Measurements from ENCODE around the gene CRNN.

CRNN gene

GRCh38 chr1:152380932-152381331, 33.1 kb downstream of the CRNN start:
- no peak overlapping the region for H3K23ac ChIP-seq (ENCODE audit: low read length)
- no peaks in the 10 kb centered on the region for H3K4me1 ChIP-seq (ENCODE audit: control insufficient read depth, low read depth, low read length)
- no peak overlapping the region for H3K18ac ChIP-seq (ENCODE audit: low read length)
- no peak overlapping the region for H4K8ac ChIP-seq (ENCODE audit: low read depth, low read length)
- no peak overlapping the region for H2BK15ac ChIP-seq (replicated peaks; ENCODE audit: low read depth)
- H3K56ac ChIP-seq (ENCODE audit: low read length) = no peak overlapping the region
- WGBS (ENCODE audit: extremely low coverage, insufficient coverage, low lambda C conversion rate) = no CpG with 5 or more reads among the region's 16 CpGs
- DNase-seq = no peak
- H3K27me3 ChIP-seq (ENCODE audit: insufficient read depth, low read length, poor library complexity) = no peaks in the 10 kb centered on the region
- H4K5ac ChIP-seq (ENCODE audit: low read length) = no peak overlapping the region
- no peak overlapping the region for H3K4ac ChIP-seq (ENCODE audit: low read depth, low read length)
- H2AK5ac ChIP-seq (ENCODE audit: low read length) = no peak overlapping the region
- no peak overlapping the region for H3K9ac ChIP-seq (ENCODE audit: low read length)
- no peak overlapping the region for H3K4me2 ChIP-seq (ENCODE audit: low read length)
- H3K36me3 ChIP-seq (ENCODE audit: control insufficient read depth, insufficient read depth, low read length) = no peaks in the 10 kb centered on the region
- no peaks in the 10 kb centered on the region for H3K79me2 ChIP-seq (ENCODE audit: control insufficient read depth, insufficient read depth, low read length)
- H3K27ac ChIP-seq (ENCODE audit: low read depth, low read length) = no peak overlapping the region
- H2BK5ac ChIP-seq (ENCODE audit: low read length) = no peak overlapping the region
- no peak overlapping the region for H2BK120ac ChIP-seq (ENCODE audit: low read depth, low read length)
- no peaks in the 10 kb centered on the region for H3K79me1 ChIP-seq (ENCODE audit: low read length)
- H3K4me3 ChIP-seq (ENCODE audit: low read length) = no peak overlapping the region

GRCh38 chr1:152374451-152374850, 39.6 kb downstream of the CRNN start:
- DNase-seq = no peak
- H3K18ac ChIP-seq (ENCODE audit: low read length) = no peak overlapping the region
- H2BK5ac ChIP-seq (ENCODE audit: low read length) = no peak overlapping the region
- no peak overlapping the region for H3K23ac ChIP-seq (ENCODE audit: low read length)
- H4K5ac ChIP-seq (ENCODE audit: low read length) = no peak overlapping the region
- no peaks in the 10 kb centered on the region for H3K4me1 ChIP-seq (ENCODE audit: control insufficient read depth, low read depth, low read length)
- no peak overlapping the region for H2BK120ac ChIP-seq (ENCODE audit: low read depth, low read length)
- no peak overlapping the region for H3K4ac ChIP-seq (ENCODE audit: low read depth, low read length)
- H3K79me1 ChIP-seq (ENCODE audit: low read length) = no peaks in the 10 kb centered on the region
- H3K56ac ChIP-seq (ENCODE audit: low read length) = no peak overlapping the region
- H3K36me3 ChIP-seq (ENCODE audit: control insufficient read depth, insufficient read depth, low read length) = no peaks in the 10 kb centered on the region
- H3K9ac ChIP-seq (ENCODE audit: low read length) = no peak overlapping the region
- H3K4me3 ChIP-seq (ENCODE audit: low read length) = peak overlapping the region; percentile 15
- H3K4me2 ChIP-seq (ENCODE audit: low read length) = no peak overlapping the region
- H2AK5ac ChIP-seq (ENCODE audit: low read length) = no peak overlapping the region
- no CpG with 5 or more reads among the region's 3 CpGs for WGBS (ENCODE audit: extremely low coverage, insufficient coverage, low lambda C conversion rate)
- H3K27me3 ChIP-seq (ENCODE audit: insufficient read depth, low read length, poor library complexity) = no peaks in the 10 kb centered on the region
- H2BK15ac ChIP-seq (replicated peaks; ENCODE audit: low read depth) = no peak overlapping the region
- H4K8ac ChIP-seq (ENCODE audit: low read depth, low read length) = no peak overlapping the region
- no peak overlapping the region for H3K27ac ChIP-seq (ENCODE audit: low read depth, low read length)
- H3K79me2 ChIP-seq (ENCODE audit: control insufficient read depth, insufficient read depth, low read length) = no peaks in the 10 kb centered on the region

DNA sequence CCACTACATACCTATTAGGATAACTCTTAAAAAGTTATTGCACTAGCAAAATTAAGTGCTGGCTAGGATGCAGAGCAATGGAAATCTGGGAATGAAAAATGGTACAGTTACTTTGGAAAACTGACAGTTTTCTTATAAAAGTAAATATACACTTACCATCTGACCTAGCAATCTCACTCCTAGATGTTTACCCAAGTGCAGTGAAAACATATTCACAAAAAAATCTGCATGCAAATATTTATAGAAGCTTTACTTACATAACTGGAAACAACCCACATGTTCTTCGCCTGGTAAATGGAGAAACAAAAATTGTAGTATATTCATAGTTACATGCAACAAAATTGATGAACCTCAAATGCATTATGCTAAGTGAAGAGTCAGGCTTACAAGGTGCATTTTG, 41.4 kb downstream of the CRNN start:
- H3K27me3 ChIP-seq (ENCODE audit: insufficient read depth, low read length, poor library complexity) = no peaks in the 10 kb centered on the region
- H4K8ac ChIP-seq (ENCODE audit: low read depth, low read length) = no peak overlapping the region
- no peak overlapping the region for H3K4ac ChIP-seq (ENCODE audit: low read depth, low read length)
- no peak overlapping the region for H3K18ac ChIP-seq (ENCODE audit: low read length)
- WGBS (ENCODE audit: extremely low coverage, insufficient coverage, low lambda C conversion rate) = no CpG with 5 or more reads among the region's 1 CpG
- H2BK5ac ChIP-seq (ENCODE audit: low read length) = no peak overlapping the region
- H2BK120ac ChIP-seq (ENCODE audit: low read depth, low read length) = no peak overlapping the region
- H3K9ac ChIP-seq (ENCODE audit: low read length) = no peak overlapping the region
- no peak overlapping the region for H3K4me3 ChIP-seq (ENCODE audit: low read length)
- no peaks in the 10 kb centered on the region for H3K36me3 ChIP-seq (ENCODE audit: control insufficient read depth, insufficient read depth, low read length)
- H4K5ac ChIP-seq (ENCODE audit: low read length) = no peak overlapping the region
- H3K23ac ChIP-seq (ENCODE audit: low read length) = no peak overlapping the region
- no peak overlapping the region for H2AK5ac ChIP-seq (ENCODE audit: low read length)
- H2BK15ac ChIP-seq (replicated peaks; ENCODE audit: low read depth) = no peak overlapping the region
- no peak overlapping the region for H3K56ac ChIP-seq (ENCODE audit: low read length)
- no peaks in the 10 kb centered on the region for H3K4me1 ChIP-seq (ENCODE audit: control insufficient read depth, low read depth, low read length)
- DNase-seq = no peak
- H3K79me2 ChIP-seq (ENCODE audit: control insufficient read depth, insufficient read depth, low read length) = no peaks in the 10 kb centered on the region
- H3K79me1 ChIP-seq (ENCODE audit: low read length) = no peaks in the 10 kb centered on the region
- H3K4me2 ChIP-seq (ENCODE audit: low read length) = no peak overlapping the region
- no peak overlapping the region for H3K27ac ChIP-seq (ENCODE audit: low read depth, low read length)

DNA sequence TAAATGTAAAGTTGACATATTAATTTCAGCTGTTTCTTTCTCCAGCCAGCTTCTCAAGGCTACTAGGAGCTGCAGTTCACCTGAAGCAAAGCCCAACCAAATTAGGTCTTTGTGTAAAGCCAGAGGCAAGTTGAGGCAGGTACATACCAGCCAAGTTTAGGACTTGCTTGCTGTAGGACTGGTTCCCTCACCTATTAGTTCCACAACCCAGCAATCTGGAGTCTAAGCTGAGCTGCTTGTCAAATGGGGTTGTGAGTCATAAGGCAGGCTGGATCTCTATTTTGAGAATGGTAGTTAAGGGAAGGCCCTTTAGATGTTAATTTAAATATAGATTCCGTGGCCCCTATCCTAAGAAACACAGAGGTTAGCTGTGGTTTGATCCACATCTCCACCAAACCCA, 46.6 kb downstream of the CRNN start:
- H3K4me1 ChIP-seq (ENCODE audit: control insufficient read depth, low read depth, low read length) = no peaks in the 10 kb centered on the region
- no peak for DNase-seq
- H3K4me3 ChIP-seq (ENCODE audit: low read length) = no peak overlapping the region
- no peak overlapping the region for H3K9ac ChIP-seq (ENCODE audit: low read length)
- H3K4me2 ChIP-seq (ENCODE audit: low read length) = no peak overlapping the region
- no peaks in the 10 kb centered on the region for H3K79me2 ChIP-seq (ENCODE audit: control insufficient read depth, insufficient read depth, low read length)
- no peaks in the 10 kb centered on the region for H3K36me3 ChIP-seq (ENCODE audit: control insufficient read depth, insufficient read depth, low read length)
- H3K4ac ChIP-seq (ENCODE audit: low read depth, low read length) = no peak overlapping the region
- WGBS (ENCODE audit: extremely low coverage, insufficient coverage, low lambda C conversion rate) = no CpG with 5 or more reads among the region's 1 CpG
- no peak overlapping the region for H2BK15ac ChIP-seq (replicated peaks; ENCODE audit: low read depth)
- no peak overlapping the region for H3K56ac ChIP-seq (ENCODE audit: low read length)
- no peak overlapping the region for H3K27ac ChIP-seq (ENCODE audit: low read depth, low read length)
- H3K23ac ChIP-seq (ENCODE audit: low read length) = no peak overlapping the region
- no peaks in the 10 kb centered on the region for H3K79me1 ChIP-seq (ENCODE audit: low read length)
- H4K5ac ChIP-seq (ENCODE audit: low read length) = no peak overlapping the region
- H2BK120ac ChIP-seq (ENCODE audit: low read depth, low read length) = no peak overlapping the region
- no peaks in the 10 kb centered on the region for H3K27me3 ChIP-seq (ENCODE audit: insufficient read depth, low read length, poor library complexity)
- no peak overlapping the region for H2AK5ac ChIP-seq (ENCODE audit: low read length)
- no peak overlapping the region for H3K18ac ChIP-seq (ENCODE audit: low read length)
- no peak overlapping the region for H2BK5ac ChIP-seq (ENCODE audit: low read length)
- H4K8ac ChIP-seq (ENCODE audit: low read depth, low read length) = no peak overlapping the region

GRCh38 chr1:152359906-152360305, 54.2 kb downstream of the CRNN start, which contains the start of gene FLG2:
TSS of gene FLG2 (minus strand) at chr1:152360006. CDS start at chr1:152358884, 1,122 bp downstream.
- H3K56ac ChIP-seq (ENCODE audit: low read length) = no peak within 1 kb of the TSS
- H3K18ac ChIP-seq (ENCODE audit: low read length) = no peak within 1 kb of the TSS
- no peaks in the 10 kb centered on the region for H3K79me2 ChIP-seq (ENCODE audit: control insufficient read depth, insufficient read depth, low read length)
- H3K79me1 ChIP-seq (ENCODE audit: low read length) = no peaks in the 10 kb centered on the region
- no peak within 1 kb of the TSS for H2AK5ac ChIP-seq (ENCODE audit: low read length)
- DNase-seq = no peak
- WGBS (ENCODE audit: extremely low coverage, insufficient coverage, low lambda C conversion rate) = no CpG with 5 or more reads among the region's 2 CpGs
- H4K8ac ChIP-seq (ENCODE audit: low read depth, low read length) = no peak within 1 kb of the TSS
- no peak within 1 kb of the TSS for H2BK5ac ChIP-seq (ENCODE audit: low read length)
- no peak within 1 kb of the TSS for H3K4me3 ChIP-seq (ENCODE audit: low read length)
- H3K4me1 ChIP-seq (ENCODE audit: control insufficient read depth, low read depth, low read length) = no peaks in the 10 kb centered on the region
- no peak within 1 kb of the TSS for H2BK15ac ChIP-seq (replicated peaks; ENCODE audit: low read depth)
- no peak within 1 kb of the TSS for H3K9ac ChIP-seq (ENCODE audit: low read length)
- no peaks in the 10 kb centered on the region for H3K27me3 ChIP-seq (ENCODE audit: insufficient read depth, low read length, poor library complexity)
- H2BK120ac ChIP-seq (ENCODE audit: low read depth, low read length) = no peak within 1 kb of the TSS
- H3K4ac ChIP-seq (ENCODE audit: low read depth, low read length) = no peak within 1 kb of the TSS
- no peaks in the 10 kb centered on the region for H3K36me3 ChIP-seq (ENCODE audit: control insufficient read depth, insufficient read depth, low read length)
- no peak within 1 kb of the TSS for H3K27ac ChIP-seq (ENCODE audit: low read depth, low read length)
- H4K5ac ChIP-seq (ENCODE audit: low read length) = no peak within 1 kb of the TSS
- H3K4me2 ChIP-seq (ENCODE audit: low read length) = no peak within 1 kb of the TSS
- no peak within 1 kb of the TSS for H3K23ac ChIP-seq (ENCODE audit: low read length)
